ES-I3 (cell line): Measurements from ENCODE around the gene TLR5.

Experiments
- H3K36me3 ChIP-seq: 2 replicates; pipeline ENCODE4 v1.6.1; 2013; ENCODE audit warnings: mild to moderate bottlenecking, low read length, control low read depth, moderate library complexity; ENCODE audit not compliant: insufficient read depth
- H3K4me1 ChIP-seq: 2 replicates; pipeline ENCODE4 v1.6.1; 2013; ENCODE audit warnings: mild to moderate bottlenecking, control low read depth, low read length; ENCODE audit not compliant: insufficient read depth
- H3K9ac ChIP-seq: 2 replicates; pipeline ENCODE4 v1.6.1; 2013; ENCODE audit warnings: low read depth, mild to moderate bottlenecking, low read length, moderate library complexity
- H3K9me3 ChIP-seq: 2 replicates; pipeline ENCODE4 v1.6.1; 2013; ENCODE audit warnings: mild to moderate bottlenecking, low read length, moderate library complexity; ENCODE audit not compliant: control insufficient read depth, insufficient read depth

The TLR5 gene

DNA sequence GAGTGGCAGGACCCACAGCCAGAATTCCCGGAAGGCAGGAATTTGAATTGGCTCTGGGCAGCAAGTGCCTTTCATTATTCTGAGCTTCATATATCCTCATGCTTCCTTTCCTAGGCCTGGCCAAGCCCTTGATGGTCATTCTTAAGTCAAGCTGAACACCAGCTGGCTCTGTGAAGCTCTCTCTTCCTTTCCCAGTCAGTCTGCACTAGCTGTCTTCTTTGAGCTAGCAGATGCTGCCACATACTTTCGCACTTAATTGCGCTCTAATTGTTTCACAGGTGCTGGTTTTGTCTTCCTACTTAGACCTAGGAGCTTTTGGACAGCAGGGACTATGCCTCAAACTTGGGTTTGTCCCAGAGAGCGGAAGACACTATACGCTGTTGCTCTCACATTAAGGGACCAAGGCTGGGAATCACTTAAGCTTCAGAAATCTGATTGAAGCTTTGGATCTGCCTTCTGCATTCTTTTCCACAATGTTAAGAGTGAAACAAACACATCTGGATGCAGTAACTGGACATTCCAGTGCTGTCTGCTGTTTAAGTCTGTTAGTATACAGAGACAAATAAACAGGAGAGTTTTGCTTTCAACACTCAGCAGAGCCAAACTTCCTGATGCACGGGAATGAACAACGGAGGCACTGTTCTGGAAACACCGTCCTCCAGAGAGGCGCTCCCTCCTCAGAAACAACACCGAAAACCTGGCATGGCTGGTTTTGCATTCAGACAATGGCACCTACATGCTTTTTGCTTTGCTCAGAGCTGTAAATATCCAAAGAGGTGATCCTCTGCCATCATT, 2.2 kb downstream of the TLR5 start:
- no peaks in the 10 kb centered on the region for H3K9me3 ChIP-seq
- H3K9ac ChIP-seq: no peak overlapping the region
- no peaks in the 10 kb centered on the region for H3K36me3 ChIP-seq
- H3K4me1 ChIP-seq: peaks cover 5% of the 10 kb centered on the region

DNA sequence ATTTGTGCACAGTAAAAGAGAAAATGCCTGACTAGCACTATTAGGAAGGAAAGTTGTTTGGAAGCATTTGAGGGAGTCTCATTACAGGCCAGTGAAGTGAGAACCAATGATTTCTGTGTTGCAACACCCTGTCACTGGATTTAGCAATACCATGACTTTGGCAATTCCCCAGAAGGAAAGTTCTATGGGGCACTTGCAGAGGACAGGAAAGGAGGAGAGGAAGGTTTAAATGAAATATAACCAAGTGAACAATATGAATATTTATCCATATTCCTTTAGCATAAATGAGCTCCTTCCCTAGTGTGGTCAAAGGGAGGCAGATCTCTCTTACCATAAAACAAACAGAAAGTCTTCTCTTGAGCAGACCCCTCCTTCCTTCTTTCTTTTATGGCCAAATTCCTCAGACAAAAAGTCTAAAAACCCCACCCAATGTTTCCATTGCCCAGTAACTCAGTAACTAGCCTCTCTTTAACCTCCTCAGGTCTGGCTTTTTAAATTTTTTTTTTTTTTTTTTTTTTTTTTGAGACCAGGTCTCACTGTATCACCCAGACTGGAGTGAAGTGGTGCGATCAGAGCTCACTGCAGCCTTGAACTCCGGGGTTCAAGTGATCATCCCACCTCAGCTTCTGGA, 5.5 kb downstream of the TLR5 start:
- H3K4me1 ChIP-seq: peaks cover 9% of the 10 kb centered on the region
- no peaks in the 10 kb centered on the region for H3K36me3 ChIP-seq
- no peak overlapping the region for H3K9ac ChIP-seq
- H3K9me3 ChIP-seq: no peaks in the 10 kb centered on the region

DNA sequence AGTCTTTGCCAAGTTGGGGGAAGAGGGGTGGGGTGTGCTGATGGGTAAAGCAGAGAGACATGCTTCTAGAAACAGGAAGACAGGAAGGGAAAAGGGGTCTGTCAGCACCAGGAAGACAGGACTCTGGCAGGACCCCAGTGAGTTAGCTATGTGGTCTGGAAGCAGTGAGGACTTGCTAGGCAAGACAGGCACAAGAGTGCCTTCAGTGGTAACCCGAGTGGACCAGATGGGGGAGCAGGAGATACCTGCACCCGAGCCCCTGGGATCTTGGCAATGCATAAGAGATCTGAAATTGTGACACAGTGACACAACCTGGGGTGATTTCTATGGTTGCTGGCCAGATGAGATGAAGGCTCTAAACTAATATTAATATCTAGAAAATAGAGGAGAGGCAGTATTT, 7.0 kb downstream of the TLR5 start:
- Histone ChIP-seq H3K9me3 (no peaks in the 10 kb centered on the region), H3K36me3 (no peaks in the 10 kb centered on the region), H3K4me1 (peaks cover 7% of the 10 kb centered on the region), H3K9ac (no peak overlapping the region)

DNA sequence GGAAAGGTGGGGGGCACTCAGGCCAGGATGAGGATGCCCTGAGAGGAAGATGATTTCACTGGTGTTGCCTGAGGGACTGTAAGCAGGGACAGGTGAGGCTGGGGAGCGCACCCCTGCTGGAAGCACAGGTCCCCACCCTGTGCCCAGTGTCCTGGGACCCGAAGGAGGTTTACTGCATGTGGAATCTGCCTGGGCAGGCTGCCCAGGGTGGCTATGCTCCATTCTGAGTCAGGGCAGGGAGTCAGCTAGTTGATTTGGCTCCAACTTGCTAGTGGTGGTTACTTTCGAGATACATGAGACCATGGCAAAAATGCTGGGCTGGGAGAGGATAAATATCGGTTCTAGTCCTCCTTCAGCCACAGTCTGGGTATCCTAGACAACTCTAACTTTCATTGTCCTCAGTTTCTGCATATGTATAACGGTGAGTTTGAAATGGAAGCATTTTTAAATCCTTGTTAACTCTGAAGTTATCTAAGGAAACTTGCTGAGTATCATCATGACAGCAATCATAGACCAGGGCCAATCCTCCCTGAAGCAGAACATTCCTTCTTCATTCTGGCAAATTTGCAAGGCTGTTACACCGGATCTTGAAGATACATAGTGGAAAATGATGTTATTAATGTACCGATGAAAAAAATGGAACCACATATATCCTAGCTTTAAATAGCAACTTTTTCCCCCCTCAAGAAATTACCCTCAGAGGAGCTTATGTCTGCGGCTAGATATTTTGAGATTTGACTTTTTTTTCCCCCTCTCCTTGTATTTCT, 7.7 kb downstream of the TLR5 start:
- no peaks in the 10 kb centered on the region for H3K9me3 ChIP-seq
- peaks cover 3% of the 10 kb centered on the region; the same call in 1 of the 2 replicates for H3K4me1 ChIP-seq
- H3K9ac ChIP-seq: no peak overlapping the region
- no peaks in the 10 kb centered on the region for H3K36me3 ChIP-seq

DNA sequence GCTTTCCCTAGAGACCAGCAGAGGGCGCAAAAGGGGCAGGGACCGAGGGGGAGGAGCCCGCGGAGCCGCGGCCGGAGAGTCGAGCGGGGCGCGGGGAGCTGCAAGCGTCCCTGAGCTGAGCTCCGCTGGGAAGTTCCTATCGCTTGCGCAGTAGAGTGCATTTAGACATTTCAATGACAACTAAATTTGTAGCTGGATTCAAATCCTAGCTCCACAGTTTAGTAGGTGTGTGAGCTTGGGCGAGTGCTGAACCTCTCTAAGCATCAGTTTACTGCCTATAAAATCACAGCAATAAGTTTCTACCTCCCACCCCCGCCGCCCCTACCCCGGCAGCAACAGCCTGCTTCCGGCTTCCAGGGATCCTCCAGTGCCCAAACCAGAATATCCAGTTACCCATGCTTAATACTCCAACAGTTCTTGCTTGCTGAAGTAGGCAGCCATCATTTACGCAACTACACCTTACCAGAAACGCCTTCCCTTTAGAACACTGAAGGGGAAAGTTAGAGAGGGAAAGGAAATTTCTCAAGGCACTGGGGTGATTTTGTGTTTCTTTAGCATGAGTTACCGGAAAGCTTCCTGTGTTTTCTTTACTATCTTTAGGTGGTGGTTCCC, 9.1 kb downstream of the TLR5 start:
- H3K9me3 ChIP-seq: no peaks in the 10 kb centered on the region
- peak overlapping the region; percentile 48; the same call in 1 of the 2 replicates for H3K9ac ChIP-seq
- H3K36me3 ChIP-seq: no peaks in the 10 kb centered on the region
- peaks cover 3% of the 10 kb centered on the region for H3K4me1 ChIP-seq

DNA sequence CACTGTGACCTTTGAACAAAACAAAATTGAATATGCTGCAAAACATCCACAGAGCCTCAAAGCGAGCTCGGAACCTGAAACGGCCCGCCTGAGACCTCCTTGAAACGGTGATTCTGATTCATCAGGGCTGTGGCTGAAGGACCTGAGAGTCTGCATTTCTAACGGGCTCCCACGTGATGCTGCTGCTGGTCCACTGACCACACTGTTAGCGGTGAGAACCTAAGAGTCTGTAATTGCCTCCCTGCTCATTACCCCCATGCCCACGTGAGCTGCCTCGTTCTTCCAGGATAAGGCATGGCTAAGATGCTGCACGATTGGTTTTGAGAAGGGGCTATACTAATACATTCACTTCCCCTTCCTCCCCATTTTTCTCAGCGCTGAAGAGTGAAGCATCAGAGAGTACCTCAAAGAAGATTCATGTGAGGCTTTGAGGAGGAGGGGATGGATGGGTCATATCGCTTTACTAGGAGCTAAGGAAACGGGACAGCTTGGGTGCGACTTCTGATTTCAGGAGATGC, 9.7 kb downstream of the TLR5 start:
- peak overlapping the region; percentile 4; the same call in 1 of the 2 replicates for H3K9ac ChIP-seq
- no peaks in the 10 kb centered on the region for H3K36me3 ChIP-seq

DNA sequence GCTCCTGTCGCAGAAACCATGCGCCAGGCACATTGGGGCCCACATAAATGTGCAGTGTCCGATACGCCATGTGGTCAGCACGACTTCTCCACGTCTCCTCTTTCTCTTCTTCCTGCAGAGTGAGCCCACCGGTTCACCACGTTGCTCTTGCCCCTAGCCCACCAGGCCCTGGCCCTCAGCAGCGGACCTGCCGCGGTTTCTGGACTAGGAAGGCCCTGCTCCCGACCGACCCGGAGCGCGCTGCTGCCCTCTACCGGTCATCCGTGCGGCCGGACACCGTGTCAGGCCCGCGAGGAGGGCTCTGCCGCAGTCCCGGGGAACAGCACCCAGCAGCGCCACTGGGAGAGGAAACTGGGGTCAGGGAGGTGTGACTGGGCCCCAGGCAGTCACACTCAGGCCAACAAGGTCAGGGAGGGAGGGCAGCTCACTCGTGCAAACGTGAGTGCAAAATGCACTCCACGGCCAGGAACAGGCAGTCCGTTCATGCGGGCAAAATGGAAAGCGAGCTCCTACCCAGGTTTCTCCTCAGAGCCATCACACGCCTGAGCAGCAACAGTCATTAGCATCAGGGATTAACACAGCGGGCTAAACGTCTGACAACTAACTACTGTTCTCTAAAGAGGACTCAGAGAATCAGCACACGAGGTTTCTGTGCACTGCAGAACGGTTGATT, 13.7 kb downstream of the TLR5 start:
- no peaks in the 10 kb centered on the region for H3K9me3 ChIP-seq
- H3K36me3 ChIP-seq: no peaks in the 10 kb centered on the region
- H3K9ac ChIP-seq: peak overlapping the region; percentile 10; the same call in 1 of the 2 replicates
- H3K4me1 ChIP-seq: no peaks in the 10 kb centered on the region; the same call in none of the 2 replicates

More for the DNA sequence above, 9.7 kb downstream of the TLR5 start:
- H3K4me1 ChIP-seq: peaks cover 3% of the 10 kb centered on the region
- H3K9me3 ChIP-seq: no peaks in the 10 kb centered on the region

DNA sequence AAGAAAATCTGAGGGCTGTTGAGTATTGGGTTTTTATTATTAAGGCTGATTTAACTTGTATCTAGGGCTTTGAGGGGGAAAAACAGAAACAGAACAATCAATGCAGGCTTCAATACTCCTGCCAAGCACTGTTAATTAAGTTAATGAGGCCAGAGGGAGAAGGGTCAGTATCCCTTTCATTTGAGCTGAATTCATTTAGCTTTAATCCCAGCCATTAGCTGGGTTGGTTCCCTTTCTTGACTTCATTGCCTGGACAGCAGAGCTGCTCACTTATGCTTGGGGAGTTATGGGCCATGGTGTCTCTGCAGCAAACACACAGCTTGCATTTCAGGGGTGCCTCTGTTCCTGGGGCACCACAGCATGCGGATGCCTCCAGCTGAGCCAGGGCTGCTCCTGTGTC, 16.3 kb downstream of the TLR5 start:
- no peaks in the 10 kb centered on the region for H3K9me3 ChIP-seq

DNA sequence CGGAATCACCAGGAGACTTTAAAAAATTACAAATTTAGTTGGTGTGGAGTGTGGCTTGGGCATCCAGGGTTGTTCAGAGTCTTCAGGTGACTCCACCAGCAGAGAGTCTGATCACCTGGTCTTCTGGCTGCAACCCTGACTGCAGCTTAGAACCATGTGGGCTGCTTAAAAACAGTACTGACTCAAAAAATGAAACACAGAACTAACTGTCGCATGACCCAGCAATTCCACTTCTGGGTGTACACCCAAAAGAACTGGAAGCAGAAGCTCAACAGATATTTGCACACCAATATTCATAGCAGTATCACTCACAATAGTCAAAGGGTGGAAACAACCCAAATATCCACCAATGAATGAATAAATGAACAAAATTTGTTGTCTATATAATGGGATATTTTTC, 17.3 kb downstream of the TLR5 start:
- Histone ChIP-seq H3K36me3 (no peaks in the 10 kb centered on the region), H3K9ac (no peak overlapping the region), H3K9me3 (no peaks in the 10 kb centered on the region), H3K4me1 (no peaks in the 10 kb centered on the region; the same call in 1 of the 2 replicates)

More for the DNA sequence above, 16.3 kb downstream of the TLR5 start:
- no peaks in the 10 kb centered on the region; the same call in 1 of the 2 replicates for H3K4me1 ChIP-seq
- H3K36me3 ChIP-seq: no peaks in the 10 kb centered on the region
- H3K9ac ChIP-seq: no peak overlapping the region

DNA sequence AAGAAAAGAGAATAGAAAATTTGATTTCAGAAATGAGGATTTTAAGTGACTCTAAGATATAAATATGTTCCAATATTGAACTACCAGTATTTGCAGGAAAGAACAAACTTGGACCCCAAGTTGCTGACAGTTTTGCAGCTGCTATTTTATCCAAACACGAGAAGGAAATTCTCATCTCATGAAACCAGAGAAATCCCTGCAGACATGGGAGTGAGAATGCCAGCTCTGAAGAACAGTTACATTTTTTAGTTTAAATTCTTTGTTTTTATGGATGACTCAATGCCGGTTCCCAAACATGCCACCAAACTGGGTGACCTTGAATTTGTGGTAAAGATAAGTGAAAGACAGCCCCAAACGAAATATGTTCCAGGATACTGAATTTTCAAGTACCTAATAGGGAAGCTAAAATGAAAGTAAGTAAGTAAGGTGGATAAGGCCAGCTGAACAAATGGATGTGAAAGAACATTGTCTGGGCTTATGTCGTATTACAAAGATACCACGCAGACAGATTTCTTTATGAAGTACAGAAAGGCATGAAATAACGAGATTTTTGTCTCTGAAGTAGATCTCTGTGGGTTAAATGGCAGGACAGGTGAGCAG, 19.9 kb downstream of the TLR5 start:
- peak overlapping the region; percentile 14; the same call in 1 of the 2 replicates for H3K9ac ChIP-seq
- no peaks in the 10 kb centered on the region for H3K36me3 ChIP-seq
- H3K9me3 ChIP-seq: no peaks in the 10 kb centered on the region
- H3K4me1 ChIP-seq: no peaks in the 10 kb centered on the region

DNA sequence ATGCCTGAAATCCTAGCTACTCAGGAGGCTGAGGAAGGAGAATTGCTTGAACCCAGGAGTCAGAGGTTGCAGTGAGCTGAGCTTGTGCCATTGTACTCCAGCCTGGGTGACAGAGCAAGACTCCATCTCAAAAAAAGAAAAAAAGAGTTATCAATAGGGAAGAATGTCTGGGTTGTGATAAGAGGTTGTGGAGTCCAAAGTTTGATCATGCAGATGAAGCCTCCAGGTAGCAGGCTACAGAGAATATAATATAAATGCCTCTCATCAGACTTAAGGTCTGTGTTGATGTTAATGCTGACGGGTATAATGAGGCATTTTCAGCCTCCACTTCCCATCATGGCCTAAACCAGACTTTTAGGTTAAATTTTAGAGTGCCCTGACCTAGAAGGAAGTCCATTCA, 24.6 kb downstream of the TLR5 start:
- Histone ChIP-seq H3K36me3 (no peaks in the 10 kb centered on the region), H3K4me1 (no peaks in the 10 kb centered on the region), H3K9ac (no peak overlapping the region), H3K9me3 (no peaks in the 10 kb centered on the region)

DNA sequence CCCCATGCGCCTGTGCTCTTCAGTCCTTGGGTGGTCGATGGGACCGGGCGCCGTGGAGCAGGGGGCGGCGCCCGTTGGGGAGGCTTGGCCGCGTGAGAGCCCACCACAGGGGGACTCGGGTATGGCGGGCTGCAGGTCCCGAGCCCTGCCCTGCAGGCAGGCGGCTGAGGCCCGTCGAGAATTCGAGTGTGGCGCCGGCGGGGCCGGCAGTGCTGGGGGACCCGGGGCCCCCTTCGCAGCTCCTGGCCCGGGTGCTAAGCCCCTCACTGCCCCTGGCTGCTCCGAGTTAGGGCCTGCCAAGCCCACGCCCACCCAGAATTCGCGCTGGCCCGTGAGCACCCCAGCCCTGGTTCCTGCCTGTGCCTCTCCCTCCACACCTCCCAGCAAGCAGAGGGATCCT, 26.1 kb downstream of the TLR5 start:
- Histone ChIP-seq H3K36me3 (no peaks in the 10 kb centered on the region), H3K4me1 (no peaks in the 10 kb centered on the region), H3K9me3 (no peaks in the 10 kb centered on the region), H3K9ac (no peak overlapping the region)

DNA sequence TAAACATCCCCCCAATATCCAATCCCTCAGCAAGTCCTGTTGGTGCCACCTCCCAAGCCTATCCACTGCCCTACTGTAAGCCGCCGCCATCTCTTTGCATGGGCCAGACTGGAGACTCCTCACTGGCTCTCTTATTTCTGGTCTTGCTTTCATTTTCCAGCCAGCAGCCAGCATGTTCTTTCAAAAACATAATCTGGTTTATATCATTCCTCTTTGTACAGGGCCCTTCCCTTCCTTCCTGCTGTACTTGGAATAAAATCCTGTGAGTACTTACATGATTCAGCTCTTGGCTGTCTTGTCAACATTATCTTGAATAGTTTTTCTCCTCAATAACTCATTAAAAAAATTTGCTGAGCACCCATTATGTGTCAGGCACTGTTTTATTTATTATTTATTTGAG, 28.2 kb downstream of the TLR5 start:
- Histone ChIP-seq H3K9me3 (no peaks in the 10 kb centered on the region), H3K4me1 (no peaks in the 10 kb centered on the region), H3K36me3 (no peaks in the 10 kb centered on the region), H3K9ac (no peak overlapping the region)
